Mucosa of gallbladder (tissue), 1 donor: Measurements from ENCODE around the gene ANP32A. TPM values are rescaled to one million over a fixed set of nuclear protein-coding genes. Genes with fewer than 3 reads are reported as not detected.
"Not testable (repeated sequence)": the region's sequence is repeated elsewhere in the genome, so short reads cannot be mapped to it uniquely, and the experiment has no call there.

ENCODE experiments used
- DNase-seq: peaks from one replicate; pipeline ENCODE4 v3.0.0-alpha.2; 2020; ENCODE audit warnings: low spot score
- total RNA-seq: library from RNA; stranded (reverse); gene quantifications from one replicate; pipeline ENCODE4 v1.2.1, GENCODE V29; 2021
- donor health status: DM: no; HTN: no; CAD: no.

ANP32A gene
- total RNA-seq, 1 donor from 2014 or later: 101 TPM

DNA sequence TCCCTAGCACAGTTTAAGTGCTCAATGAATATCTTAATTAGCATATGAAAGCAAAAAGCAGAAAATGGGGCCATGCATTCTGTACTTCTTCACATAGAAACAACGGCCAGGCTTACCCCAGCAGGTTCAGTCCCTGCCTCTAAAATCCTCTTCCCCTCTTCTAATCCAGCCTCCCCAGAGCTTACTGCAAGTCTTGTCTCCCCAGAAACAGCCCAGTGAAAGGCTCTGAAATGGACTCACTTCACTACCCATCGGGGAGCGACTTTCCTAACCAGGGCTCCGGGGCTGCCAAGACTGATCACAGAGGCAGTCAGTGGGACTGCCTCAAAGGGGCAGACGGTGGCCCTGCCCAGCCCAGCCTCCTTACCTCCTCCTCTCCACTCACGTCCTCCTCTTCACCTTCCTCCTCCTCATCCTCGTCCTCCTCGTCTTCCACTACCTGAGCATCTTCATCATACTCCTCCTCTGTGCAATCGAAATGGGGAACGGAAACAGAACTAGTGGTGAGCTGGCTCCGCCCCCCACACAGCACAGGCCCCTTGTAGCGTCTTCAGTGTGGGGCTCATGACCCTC is 38.0 kb downstream of the ANP32A start:
- DNase-seq: no peak

DNA sequence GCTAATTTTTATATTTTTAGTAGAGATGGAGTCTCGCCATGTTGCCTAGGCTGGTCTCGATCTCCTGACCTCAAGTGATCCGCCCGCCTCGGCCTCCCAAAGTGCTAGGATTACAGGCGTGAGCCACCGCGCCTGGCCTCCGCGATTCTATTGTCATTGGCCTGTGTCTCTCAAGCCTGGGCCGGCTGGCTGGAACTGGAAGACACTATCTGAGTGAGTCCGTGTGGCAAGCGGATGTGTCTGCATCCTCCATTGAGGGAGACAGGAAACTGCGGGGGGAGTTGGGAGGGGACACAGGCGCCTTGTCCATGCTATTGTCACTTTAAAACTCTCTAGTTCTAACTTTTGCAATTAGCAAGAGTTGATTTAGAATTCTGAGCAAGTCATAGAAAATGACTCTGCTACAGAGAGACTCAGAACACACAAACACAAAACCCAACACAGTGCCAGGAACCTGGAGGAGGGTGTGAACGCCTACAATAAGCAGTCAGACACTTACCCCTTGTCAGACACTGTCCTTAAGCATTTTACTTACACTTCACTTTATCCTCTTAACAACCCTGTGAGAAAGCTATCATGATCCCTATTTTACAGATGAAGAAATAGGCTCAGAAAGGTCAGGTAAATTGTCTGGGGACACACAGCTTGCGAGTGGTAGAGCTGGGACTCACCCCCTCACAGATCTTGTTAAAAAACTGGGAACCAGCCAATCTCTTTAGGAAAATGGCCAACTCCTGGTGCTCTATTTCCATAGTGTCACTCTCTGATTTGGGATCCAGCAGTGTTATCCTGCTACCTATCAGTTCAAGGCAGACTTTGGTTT is 38.7 kb downstream of the ANP32A start:
- DNase-seq: peak; percentile 41

- no peak for DNase-seq
These were observed 39.5 kb downstream of the ANP32A start for GRCh38 chr15:68781217-68781616.

GRCh38 chr15:68778876-68779275 is 41.8 kb downstream of the ANP32A start:
- DNase-seq: no peak

GRCh38 chr15:68776477-68777270 is 44.0 kb downstream of the ANP32A start:
- DNase-seq: no peak

GRCh38 chr15:68775671-68776476 is 44.8 kb downstream of the ANP32A start:
- peak; percentile 86 for DNase-seq

- no peak for DNase-seq
These were observed 45.5 kb downstream of the ANP32A start for GRCh38 chr15:68775236-68775577.

DNA sequence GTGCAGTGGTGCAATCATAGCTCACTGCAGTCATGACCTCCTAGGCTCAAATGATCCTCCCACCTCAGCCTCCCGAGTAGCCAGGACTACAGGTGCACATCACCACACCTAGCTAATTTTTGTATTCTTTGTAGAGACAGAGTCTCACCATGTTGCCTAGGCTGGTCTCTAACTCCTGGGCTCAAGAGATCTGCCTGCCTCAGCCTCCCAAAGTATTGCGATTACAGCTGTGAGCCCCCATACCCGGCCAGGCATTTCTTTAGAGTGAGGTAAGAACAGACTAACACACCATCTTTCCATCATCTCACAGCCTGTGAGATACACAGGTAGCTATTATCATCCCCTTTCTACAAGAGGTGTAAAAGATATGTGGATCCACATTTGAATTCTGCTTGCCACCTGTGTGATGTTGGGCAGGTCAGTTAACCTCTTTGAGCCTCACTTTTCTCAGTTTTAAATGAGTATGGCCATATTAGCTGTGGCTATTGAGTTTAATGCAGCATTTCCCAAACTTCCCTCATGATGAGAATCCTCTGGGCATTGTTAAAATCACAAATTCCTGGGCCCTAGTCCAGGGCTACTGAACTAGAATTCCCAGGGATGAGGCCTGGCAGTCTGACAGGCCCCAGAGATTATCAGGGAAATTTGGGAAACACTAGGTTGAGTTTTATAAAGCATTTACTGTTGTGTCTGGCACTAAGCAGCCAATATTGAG is 46.0 kb downstream of the ANP32A start:
- peak; percentile 34 for DNase-seq

DNA sequence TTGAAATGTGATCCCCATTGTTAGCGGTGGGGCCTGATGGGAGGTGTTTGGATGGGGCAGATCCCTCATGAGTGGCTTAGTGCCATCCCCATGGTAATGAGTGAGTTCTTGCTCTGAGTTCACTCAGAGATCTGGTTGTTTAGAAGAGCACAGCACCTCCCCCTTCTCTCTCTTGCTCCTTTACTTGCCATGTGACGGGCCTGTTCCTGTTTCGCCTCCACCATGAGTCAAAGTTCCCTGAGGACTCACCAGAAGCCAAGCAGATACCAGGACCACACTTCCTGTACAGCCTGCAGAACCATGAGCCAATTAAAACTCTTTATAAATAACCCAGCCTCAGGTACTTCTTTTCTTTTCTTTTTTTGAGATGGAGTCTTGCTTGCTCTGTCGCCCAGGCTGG is 46.6 kb downstream of the ANP32A start:
- DNase-seq: no peak

DNA sequence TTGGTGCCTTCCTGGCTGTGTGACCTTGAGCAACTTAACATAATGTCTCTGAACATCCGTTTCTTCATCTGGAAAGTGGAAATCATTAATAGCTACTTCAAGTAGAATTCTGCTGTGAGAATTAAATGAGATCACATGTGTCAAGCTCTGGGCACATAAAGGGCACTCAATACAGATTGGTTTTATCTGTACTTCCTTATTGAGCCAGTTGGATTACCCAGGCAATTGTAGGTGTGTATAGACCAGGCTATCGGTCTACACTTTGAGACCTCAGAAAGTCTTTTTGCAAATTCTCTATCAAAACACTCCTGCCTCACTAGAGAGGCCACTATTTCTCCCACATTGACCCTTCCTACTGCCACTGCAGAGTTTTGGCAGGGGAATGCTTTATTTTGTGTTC is 47.7 kb downstream of the ANP32A start:
- DNase-seq: no peak

DNA sequence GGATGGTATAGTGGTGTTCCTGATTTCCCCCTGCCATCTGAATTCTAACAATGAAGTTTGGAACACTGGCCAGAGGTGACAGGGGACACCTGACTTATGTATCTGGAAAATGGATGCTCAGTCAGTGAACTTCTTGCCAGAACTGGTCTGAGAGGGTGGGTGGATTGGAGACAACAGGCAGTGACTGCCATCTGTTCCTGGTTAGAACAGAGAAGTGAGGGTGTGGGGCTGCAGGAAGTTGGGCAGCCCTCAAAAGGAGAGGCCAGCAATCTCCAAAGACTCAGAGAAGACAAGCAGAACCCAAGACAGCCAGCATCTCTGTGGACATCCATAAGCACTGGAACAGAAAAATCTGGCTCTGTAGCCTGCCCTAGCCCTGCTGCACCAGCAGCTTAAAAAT is 50.5 kb downstream of the ANP32A start:
- DNase-seq: no peak

GRCh38 chr15:68769702-68770101 is 51.0 kb downstream of the ANP32A start:
- peak; percentile 2 for DNase-seq

- DNase-seq: no peak
These were observed 52.4 kb downstream of the ANP32A start for GRCh38 chr15:68768321-68768720.

- DNase-seq: no peak
These were observed 52.9 kb downstream of the ANP32A start for GRCh38 chr15:68767833-68768232.

GRCh38 chr15:68765602-68766368 is 54.9 kb downstream of the ANP32A start:
- no peak for DNase-seq

DNA sequence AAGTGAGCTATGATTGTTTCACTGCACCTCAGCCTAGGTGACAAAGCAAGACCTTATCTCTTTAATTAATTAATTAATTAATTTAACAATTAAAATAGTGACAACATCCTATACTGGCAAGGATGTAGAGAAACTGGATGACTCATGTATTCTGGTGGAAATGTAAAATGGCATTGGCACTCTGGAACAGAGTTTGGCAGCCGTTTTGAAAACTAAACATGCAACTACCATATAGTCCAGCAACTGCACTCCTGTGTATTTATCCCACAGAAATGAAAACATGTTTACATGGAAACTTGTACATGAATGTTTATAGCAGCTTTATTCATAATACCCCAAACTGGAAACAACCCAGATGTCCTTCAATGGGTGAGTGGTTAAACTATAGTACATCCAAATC is 56.6 kb downstream of the ANP32A start:
- DNase-seq: no peak

DNA sequence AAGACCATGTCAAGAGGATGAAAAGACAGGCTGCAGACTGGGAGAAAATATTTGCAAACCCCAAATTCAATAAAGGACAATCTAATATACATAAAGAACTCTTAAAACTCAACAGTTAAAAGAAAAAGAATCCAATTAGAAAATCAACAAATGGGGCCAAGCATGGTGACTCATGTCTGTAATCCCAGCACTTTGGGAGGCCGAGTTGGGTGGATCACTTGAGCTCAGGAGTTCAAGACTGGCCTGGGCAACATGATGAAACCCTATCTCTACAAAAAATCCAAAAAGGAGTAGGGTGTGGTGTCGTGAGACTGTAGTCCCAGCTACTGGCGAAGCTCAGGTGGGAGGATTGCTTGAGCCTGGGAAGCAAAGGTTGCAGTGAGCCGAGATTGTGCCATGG is 57.6 kb downstream of the ANP32A start:
- DNase-seq: no peak

DNA sequence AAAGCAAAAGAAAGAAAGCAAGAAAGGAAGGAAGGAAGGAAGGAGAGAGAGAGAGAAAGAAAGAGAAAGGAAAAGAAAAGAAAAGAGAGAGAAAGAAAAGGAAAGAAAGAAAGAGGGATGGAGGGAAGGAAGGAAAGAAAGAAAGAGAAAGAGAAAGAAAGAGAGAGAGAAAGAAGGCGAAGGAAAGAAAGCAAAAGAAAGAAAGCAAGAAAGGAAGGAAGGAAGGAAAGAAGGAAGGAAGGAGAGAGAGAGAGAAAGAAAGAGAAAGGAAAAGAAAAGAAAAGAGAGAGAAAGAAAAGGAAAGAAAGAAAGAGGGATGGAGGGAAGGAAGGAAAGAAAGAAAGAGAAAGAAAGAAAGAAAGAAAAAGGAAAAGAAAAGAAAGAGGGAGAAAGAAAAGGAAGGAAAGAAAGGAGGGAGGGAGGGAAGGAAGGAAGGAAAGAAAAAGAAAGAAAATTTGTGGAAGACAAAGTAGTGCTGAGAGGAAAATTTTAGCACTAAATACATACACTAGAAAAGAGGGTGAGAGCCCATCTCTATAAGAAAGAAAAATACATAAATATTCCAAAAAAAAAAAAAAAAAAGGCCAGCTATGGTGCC is 60.6 kb downstream of the ANP32A start:
- not testable (repeated sequence) for DNase-seq

GRCh38 chr15:68755731-68756130 is 65.0 kb downstream of the ANP32A start:
- no peak for DNase-seq

DNA sequence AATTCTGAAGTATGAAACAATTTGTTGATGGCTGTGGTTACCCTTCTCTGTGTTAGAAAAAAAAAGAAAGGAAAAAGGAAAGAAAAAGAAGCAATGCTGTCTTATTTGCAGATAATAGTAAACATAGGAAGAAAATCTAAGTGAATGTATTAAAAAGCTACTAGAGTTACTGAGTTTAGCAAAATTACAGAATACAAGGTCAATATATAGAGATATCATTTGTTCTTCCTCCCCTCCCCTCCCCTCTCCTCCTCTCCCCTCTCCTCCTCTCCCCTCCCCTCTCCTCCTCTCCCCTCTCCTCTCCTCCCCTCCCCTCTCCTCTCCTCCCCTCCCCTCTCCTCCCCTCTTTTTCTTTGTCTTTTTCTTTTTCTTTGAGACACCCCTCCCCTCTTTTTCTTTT is 69.1 kb downstream of the ANP32A start:
- DNase-seq: no peak
